Neural cell (in vitro differentiated cells): ENCODE data around the gene BCKDHB. TPM values are rescaled to one million over a fixed set of nuclear protein-coding genes. Genes with fewer than 3 reads are reported as not detected.

Source experiments
- H2AFZ ChIP-seq: fragments of 200-600, 300-800 bp; sonication (generic), shearing (Covaris generic); 2 replicates; pipeline ENCODE4 v1.6.0; 2014; ENCODE audit warnings: low read depth, mild to moderate bottlenecking, antibody characterized with exemption, low read length, moderate library complexity
- H3F3A ChIP-seq: fragments of 200-600 bp; shearing (Covaris generic); 2 replicates; pipeline ENCODE4 v1.6.1; 2016; ENCODE audit warnings: mild to moderate bottlenecking, moderate library complexity, mixed read lengths, antibody characterized with exemption, low read length; ENCODE audit not compliant: insufficient read depth, poor library complexity, severe bottlenecking
- H3K27ac ChIP-seq: fragments of 200-600, 300-800 bp; sonication (generic), shearing (Covaris generic); 2 replicates; pipeline ENCODE4 v1.5.1; 2014; ENCODE audit warnings: mild to moderate bottlenecking, low read length, moderate library complexity
- H3K27me3 ChIP-seq: fragments of 300-800, 200-600 bp; sonication (generic), shearing (Covaris generic); 2 replicates; pipeline ENCODE4 v1.6.0; 2014; ENCODE audit warnings: mild to moderate bottlenecking, low read depth, low read length, moderate library complexity; ENCODE audit not compliant: insufficient read depth
- H3K36me3 ChIP-seq: fragments of 300-800, 200-600 bp; sonication (generic), shearing (Covaris generic); 2 replicates; pipeline ENCODE4 v1.5.1; 2014; ENCODE audit warnings: mild to moderate bottlenecking, antibody characterized with exemption, low read length, moderate library complexity; ENCODE audit not compliant: insufficient read depth
- H3K4me2 ChIP-seq: fragments of 300-800, 200-600 bp; sonication (generic), shearing (Covaris generic); 2 replicates; pipeline ENCODE4 v1.6.0; 2014; ENCODE audit warnings: mild to moderate bottlenecking, low read length
- H3K4me3 ChIP-seq: fragments of 300-800, 200-600 bp; sonication (generic), shearing (Covaris generic); 2 replicates; pipeline ENCODE4 v1.5.1; 2014; ENCODE audit warnings: mild to moderate bottlenecking, low read length, moderate library complexity
- H3K79me2 ChIP-seq: fragments of 200-600 bp; shearing (Covaris generic); replicated peaks from 2 replicates; pipeline ENCODE4 v1.6.0; 2014; ENCODE audit warnings: mild to moderate bottlenecking, low read length, moderate library complexity; ENCODE audit not compliant: insufficient read depth
- H3K9ac ChIP-seq: fragments of 300-800, 200-600 bp; sonication (generic), shearing (Covaris generic); 2 replicates; pipeline ENCODE4 v1.6.1; 2016; ENCODE audit warnings: mild to moderate bottlenecking, low read length, mixed read lengths
- H3K9me2 ChIP-seq: fragments of 200-600 bp; shearing (Covaris generic); 2 replicates; pipeline ENCODE4 v1.6.1; 2016; ENCODE audit warnings: mild to moderate bottlenecking, low read length, mixed read lengths; ENCODE audit not compliant: insufficient read depth
- H3K9me3 ChIP-seq: fragments of 200-600, 300-800 bp; sonication (generic), shearing (Covaris generic); 2 replicates; pipeline ENCODE4 v1.6.1; 2016; ENCODE audit warnings: mild to moderate bottlenecking, mixed run types, low read length, moderate library complexity, mixed read lengths
- H4K20me1 ChIP-seq: fragments of 200-600 bp; shearing (Covaris generic); 2 replicates; pipeline ENCODE4 v1.6.1; 2016; ENCODE audit warnings: mild to moderate bottlenecking, mixed run types; ENCODE audit not compliant: insufficient read depth
- EP300 ChIP-seq: fragments of 450-650 bp; conservative IDR thresholded peaks from 2 replicates; pipeline ENCODE4 v1.6.1; 2014; ENCODE audit warnings: antibody characterized with exemption, mild to moderate bottlenecking, moderate library complexity; ENCODE audit not compliant: poor library complexity, severe bottlenecking
- EZH2 ChIP-seq: fragments of 200-600, 300-800 bp; shearing (Covaris generic), sonication (generic); IDR thresholded peaks from 2 replicates; pipeline ENCODE4 v1.6.1; 2014; ENCODE audit warnings: antibody characterized with exemption, low read length, borderline replicate concordance, mild to moderate bottlenecking; ENCODE audit not compliant: insufficient read depth, poor library complexity, severe bottlenecking
- MXI1 ChIP-seq: fragments of 450-650 bp; conservative IDR thresholded peaks from 2 replicates; pipeline ENCODE4 v1.6.1; 2014; ENCODE audit warnings: antibody characterized with exemption, mild to moderate bottlenecking; ENCODE audit not compliant: poor library complexity, severe bottlenecking
- POLR2AphosphoS5 ChIP-seq: IDR thresholded peaks from 2 replicates; pipeline ENCODE4 v1.6.1; 2012
- RAD21 ChIP-seq: fragments of 450-650 bp; conservative IDR thresholded peaks from 2 replicates; pipeline ENCODE4 v1.6.1; 2014; ENCODE audit warnings: antibody characterized with exemption, mild to moderate bottlenecking, moderate library complexity
- SMC3 ChIP-seq: fragments of 450-650 bp; conservative IDR thresholded peaks from 2 replicates; pipeline ENCODE4 v1.6.1; 2014; ENCODE audit warnings: antibody characterized with exemption, mild to moderate bottlenecking, moderate library complexity; ENCODE audit not compliant: poor library complexity
- TAF1 ChIP-seq: IDR thresholded peaks from 2 replicates; pipeline ENCODE4 v1.6.1; 2012; ENCODE audit warnings: low read depth
- polyA plus RNA-seq: library from polyadenylated mRNA; depleted of rRNA; stranded (reverse); fragments of >200 nt; gene quantifications from 2 replicates; pipeline ENCODE4 v1.2.3, GENCODE V29; 2014
- TF ChIP-seq, protein P1 (sequence below): IDR thresholded peaks from 2 replicates; pipeline ENCODE4 v1.6.1; 2012; ENCODE audit warnings: borderline replicate concordance
- TF ChIP-seq, protein P2 (sequence below): fragments of 450-650 bp; IDR thresholded peaks from 2 replicates; pipeline ENCODE4 v1.5.1; 2014; ENCODE audit warnings: antibody characterized with exemption, mild to moderate bottlenecking, moderate library complexity; ENCODE audit not compliant: poor library complexity, severe bottlenecking

Gene BCKDHB
- polyA plus RNA-seq, 1 donor from 2014 or later: 16.1 TPM

DNA sequence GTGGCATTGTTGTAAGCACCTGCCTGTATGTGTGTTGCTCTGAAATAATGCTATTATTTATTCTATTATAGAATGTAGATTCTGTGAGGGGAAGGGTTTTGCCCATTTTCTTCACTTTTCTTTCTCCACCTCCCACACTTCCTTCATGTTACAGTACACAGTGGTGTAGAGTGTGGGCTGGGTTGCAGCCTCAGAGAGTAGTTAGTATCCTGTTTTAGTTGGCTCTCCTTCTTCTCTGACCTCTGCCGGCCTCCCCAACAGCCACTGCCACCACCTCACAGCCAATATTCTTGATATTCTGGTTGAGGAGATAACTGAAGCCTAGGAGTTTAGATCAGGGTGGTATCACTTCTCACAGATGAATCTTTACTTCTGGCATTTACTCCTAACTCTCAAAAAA lies 143.4 kb downstream of the BCKDHB start:
- Histone ChIP-seq H3K27me3 (no peaks in the 10 kb centered on the region), H3K79me2 (no peaks in the 10 kb centered on the region), H2AFZ (no peak overlapping the region), H3K9ac (no peak overlapping the region), H3K36me3 (no peaks in the 10 kb centered on the region), H3F3A (no peaks in the 10 kb centered on the region), H3K9me3 (no peaks in the 10 kb centered on the region), H4K20me1 (no peaks in the 10 kb centered on the region), H3K9me2 (no peaks in the 10 kb centered on the region), H3K27ac (no peak overlapping the region), H3K4me3 (no peak overlapping the region), H3K4me2 (no peak overlapping the region)
- TF ChIP-seq EZH2 (no peak), TAF1 (no peak), SMC3 (no peak), RAD21 (no peak), EP300 (no peak)
- TF ChIP-seq, protein P1, sequence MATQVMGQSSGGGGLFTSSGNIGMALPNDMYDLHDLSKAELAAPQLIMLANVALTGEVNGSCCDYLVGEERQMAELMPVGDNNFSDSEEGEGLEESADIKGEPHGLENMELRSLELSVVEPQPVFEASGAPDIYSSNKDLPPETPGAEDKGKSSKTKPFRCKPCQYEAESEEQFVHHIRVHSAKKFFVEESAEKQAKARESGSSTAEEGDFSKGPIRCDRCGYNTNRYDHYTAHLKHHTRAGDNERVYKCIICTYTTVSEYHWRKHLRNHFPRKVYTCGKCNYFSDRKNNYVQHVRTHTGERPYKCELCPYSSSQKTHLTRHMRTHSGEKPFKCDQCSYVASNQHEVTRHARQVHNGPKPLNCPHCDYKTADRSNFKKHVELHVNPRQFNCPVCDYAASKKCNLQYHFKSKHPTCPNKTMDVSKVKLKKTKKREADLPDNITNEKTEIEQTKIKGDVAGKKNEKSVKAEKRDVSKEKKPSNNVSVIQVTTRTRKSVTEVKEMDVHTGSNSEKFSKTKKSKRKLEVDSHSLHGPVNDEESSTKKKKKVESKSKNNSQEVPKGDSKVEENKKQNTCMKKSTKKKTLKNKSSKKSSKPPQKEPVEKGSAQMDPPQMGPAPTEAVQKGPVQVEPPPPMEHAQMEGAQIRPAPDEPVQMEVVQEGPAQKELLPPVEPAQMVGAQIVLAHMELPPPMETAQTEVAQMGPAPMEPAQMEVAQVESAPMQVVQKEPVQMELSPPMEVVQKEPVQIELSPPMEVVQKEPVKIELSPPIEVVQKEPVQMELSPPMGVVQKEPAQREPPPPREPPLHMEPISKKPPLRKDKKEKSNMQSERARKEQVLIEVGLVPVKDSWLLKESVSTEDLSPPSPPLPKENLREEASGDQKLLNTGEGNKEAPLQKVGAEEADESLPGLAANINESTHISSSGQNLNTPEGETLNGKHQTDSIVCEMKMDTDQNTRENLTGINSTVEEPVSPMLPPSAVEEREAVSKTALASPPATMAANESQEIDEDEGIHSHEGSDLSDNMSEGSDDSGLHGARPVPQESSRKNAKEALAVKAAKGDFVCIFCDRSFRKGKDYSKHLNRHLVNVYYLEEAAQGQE: no peak

DNA sequence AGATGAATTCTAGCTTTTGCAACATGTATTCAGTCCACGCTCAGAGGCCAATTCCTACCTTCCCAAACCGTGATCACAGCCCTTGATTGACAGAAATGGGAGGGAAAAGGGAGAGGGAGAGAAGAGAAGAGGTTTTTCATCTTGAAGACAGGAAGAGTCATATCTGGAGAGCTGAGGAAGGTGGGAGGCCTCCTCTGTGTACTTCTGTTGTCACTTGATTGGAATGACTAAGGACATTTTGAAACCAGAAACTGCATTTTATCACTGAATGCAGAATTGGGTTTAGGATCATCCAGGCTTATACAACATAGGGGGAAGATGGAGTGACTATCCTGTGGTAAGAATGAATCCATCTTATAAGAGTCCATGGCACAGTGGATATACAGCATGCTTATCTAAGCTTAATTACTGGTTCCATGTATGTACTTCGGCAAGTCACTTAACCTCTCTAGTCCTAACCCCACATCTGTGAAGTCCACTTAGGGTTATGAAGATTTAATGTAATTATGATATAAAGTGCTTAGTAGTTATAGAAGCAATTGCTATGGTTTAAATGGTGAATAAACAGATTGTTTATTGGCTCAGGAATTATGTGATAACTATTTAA lies 144.0 kb downstream of the BCKDHB start:
- H2AFZ ChIP-seq: no peak overlapping the region
- no peaks in the 10 kb centered on the region for H3K9me3 ChIP-seq
- no peak for TF ChIP-seq POLR2AphosphoS5
- TF ChIP-seq MXI1: no peak
- TF ChIP-seq, protein P1: no peak
- TF ChIP-seq, protein P2, sequence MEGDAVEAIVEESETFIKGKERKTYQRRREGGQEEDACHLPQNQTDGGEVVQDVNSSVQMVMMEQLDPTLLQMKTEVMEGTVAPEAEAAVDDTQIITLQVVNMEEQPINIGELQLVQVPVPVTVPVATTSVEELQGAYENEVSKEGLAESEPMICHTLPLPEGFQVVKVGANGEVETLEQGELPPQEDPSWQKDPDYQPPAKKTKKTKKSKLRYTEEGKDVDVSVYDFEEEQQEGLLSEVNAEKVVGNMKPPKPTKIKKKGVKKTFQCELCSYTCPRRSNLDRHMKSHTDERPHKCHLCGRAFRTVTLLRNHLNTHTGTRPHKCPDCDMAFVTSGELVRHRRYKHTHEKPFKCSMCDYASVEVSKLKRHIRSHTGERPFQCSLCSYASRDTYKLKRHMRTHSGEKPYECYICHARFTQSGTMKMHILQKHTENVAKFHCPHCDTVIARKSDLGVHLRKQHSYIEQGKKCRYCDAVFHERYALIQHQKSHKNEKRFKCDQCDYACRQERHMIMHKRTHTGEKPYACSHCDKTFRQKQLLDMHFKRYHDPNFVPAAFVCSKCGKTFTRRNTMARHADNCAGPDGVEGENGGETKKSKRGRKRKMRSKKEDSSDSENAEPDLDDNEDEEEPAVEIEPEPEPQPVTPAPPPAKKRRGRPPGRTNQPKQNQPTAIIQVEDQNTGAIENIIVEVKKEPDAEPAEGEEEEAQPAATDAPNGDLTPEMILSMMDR: no peak
- no peak for TF ChIP-seq EZH2
- no peaks in the 10 kb centered on the region for H3K79me2 ChIP-seq
- H3F3A ChIP-seq: no peaks in the 10 kb centered on the region
- no peak overlapping the region for H3K9ac ChIP-seq
- no peak overlapping the region for H3K27ac ChIP-seq
- no peaks in the 10 kb centered on the region for H3K9me2 ChIP-seq
- no peaks in the 10 kb centered on the region for H4K20me1 ChIP-seq
- H3K27me3 ChIP-seq: no peaks in the 10 kb centered on the region
- no peak overlapping the region for H3K4me2 ChIP-seq
- no peak overlapping the region for H3K4me3 ChIP-seq
- no peaks in the 10 kb centered on the region for H3K36me3 ChIP-seq
